ENCODE results near the gene TPMT. TPM values are rescaled to one million over a fixed set of nuclear protein-coding genes. Genes with fewer than 3 reads are reported as not detected.

The TPMT gene
- total RNA-seq, 1 donor from 2014 or later = 3.7 TPM

DNA sequence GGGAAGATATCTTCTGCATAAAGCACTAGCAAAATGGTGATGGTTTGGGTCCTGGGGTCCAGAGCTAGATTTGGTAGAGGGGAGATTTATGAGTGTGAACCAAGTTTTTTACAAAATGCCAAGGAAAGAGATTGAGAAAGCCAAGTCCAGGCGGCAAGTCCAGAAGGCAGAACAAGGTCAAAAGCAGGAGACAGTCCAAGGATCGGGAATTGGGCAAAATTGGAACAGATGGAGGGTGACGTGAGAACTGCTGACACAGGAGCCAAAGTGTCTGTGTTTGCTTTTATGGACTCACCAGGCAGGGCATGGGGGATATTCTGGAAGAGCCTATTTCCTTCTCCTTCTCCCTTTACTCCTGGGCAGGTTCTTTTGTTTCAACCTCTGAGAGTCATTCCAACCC, 36.5 kb downstream of the TPMT start:
- intact Hi-C loops (cut with micrococcal nuclease) = no loop called here

DNA sequence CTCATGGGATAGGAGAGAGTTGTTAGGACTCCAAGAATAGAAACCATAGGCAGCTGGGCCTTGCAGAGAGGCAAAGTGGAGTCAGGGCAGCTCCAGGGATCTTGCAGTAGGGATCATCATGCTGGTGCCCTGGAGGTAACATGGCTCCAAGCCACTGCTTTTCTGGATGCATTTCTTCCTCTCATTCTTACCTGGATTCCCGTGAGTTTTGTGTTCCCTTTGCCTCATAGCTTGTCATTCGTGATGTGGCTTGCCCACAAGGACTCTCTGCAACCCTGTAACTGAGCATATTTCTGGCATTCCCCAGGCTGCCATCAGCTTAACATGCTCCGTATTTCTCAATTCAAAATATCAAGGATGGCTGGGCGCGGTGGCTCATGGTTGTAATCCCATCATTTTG, 37.7 kb downstream of the TPMT start:
- intact Hi-C loops (cut with micrococcal nuclease) = no loop called here

DNA sequence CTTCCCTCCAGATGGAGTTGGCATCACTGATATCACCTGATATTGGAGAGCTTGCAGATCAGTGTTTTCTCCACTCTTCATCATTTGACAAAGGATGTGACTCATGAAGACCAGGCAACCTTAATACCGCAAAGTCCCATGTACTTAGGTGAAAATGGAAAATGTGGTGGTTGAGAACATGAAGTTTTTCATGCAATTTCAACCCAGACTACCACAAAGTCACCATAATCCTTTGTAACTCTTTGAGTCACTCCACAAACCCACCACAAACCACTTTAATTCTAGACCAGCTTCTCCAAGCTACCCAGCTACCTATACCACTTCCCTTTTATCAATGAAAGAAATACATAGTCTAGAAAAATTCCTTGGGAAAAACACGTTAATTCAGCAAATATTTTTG, 39.5 kb downstream of the TPMT start:
- intact Hi-C loops (cut with micrococcal nuclease) = loop anchor here (2.0 kb wide), 3 partner anchors 127 to 959 kb away; partner anchors contain the start of gene DEK

DNA sequence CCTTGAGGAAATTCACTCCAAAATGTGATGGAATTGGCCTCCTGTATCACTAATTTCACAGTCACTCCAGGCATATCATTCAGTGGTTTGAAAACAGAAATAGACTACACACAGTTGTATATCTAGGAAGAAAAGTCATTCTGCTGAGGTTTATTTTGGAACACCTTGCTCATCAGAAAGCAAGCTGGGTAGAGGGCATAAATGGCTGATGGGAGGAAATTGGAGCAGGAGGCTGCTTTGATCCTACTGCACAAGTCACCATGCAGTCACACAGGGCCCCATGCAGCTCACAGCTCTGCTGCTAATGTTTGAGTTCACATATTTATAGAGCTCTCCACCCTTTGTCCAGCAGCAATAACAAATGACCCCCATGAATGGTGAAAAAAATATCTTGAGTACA, 44.7 kb downstream of the TPMT start:
- intact Hi-C loops (cut with micrococcal nuclease) = no loop called here

DNA sequence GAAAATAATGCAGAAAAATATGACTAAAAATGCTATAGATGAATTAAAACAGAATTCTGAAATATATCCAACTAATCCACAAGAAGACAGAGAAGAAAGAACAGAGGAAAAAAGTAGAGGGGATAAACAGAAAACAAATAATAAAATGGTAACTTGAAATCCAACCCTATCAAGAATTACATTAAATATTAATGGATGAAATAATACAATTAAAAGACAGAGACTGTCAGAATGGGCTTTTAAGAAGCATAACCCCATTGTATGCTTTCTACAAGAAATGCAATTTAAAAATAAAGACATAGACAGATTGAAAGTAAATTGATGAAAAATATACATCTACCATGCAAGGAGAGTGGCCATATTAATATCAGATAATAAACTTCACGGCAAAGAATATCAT, 47.8 kb downstream of the TPMT start:
- intact Hi-C loops (cut with micrococcal nuclease) = no loop called here

DNA sequence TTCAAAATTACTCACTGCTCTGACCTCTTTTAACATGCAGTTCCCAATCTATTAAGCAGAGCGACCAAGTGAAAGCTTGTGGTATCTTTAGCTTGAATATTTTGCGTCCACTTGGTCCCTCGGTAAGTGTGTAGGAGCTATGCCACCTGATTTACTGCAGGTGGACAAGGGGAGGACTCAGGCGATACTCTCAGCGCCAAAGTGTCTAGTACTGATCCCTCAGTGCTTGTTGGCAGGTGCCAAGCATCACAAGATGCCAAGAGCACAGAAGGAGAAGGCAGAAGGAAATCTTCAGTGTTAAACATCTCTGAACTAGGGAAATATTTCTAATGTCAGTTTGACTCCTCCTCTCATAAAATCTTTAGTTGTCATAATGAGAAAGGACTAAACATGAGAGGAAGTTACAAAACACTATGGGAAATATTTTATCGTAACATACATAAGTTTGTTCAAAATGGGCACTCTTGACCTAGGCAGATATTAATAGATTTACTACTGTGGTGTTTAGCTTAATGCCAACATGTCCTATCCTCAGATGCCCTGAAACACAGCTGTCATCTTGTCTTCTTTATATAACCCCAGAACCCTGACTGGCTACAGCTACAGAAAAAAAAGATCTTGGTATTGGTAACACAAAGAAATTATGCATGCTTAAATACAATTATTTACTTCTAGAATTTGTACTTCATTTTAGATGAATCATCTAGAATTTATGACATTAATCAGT, 51.9 kb downstream of the TPMT start:
- intact Hi-C loops (cut with micrococcal nuclease) = no loop called here

DNA sequence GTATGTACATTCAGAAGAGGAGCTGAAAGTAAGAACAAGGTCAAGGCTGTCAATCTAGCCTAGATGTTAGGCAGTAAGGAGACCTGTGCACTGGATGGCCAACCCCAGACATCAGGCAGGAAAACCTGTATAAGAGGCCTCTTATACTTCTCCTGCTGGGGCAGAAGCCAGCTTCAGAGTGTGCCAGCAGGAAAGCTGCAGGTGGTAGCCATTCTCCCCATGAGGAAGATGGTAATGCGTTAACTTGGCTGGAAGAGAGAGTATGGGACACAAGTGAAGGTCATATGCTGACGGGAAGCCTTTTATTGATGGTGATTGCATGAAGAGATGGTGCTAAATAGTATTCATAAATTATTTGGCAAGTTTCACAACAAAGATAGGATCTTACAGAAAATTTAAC, 53.0 kb downstream of the TPMT start:
- intact Hi-C loops (cut with micrococcal nuclease) = no loop called here

DNA sequence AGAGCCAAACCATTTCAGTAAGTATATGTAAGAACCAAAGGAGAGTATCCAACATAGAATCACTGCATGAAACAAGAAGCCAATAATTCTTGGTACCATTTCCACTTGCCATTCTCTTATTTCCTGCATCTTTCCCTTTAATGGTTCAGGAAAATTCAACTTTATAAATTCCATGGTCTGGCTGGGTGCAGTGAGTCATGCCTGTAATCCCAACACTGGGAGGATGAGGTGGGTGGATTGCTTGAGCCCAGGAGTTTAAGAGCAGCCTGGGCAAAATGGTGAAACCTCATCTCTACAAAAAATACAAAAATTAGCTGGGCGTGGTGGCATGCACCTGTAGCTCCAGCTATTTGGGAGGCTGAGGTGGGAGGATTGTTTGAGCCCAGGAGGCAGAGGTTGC, 53.6 kb downstream of the TPMT start:
- intact Hi-C loops (cut with micrococcal nuclease) = no loop called here

DNA sequence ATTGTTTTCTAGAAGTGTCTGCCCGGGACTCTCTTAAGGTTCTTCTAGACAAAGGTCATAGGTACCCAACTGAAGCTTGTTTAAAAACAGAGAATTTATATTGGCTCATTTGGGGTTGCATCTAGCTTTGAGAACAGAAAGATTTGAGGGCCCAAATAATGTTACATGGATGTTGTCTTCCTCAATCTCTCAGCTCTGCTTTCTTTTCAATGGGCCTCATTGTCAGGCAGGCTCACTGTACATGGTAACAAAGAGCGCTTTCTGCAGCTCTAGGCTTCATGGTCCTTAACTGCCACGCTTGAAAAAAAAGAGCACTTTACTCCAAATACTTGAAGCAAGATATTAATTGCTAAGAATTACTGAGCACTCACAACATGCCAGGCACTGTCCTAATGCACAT, 54.6 kb downstream of the TPMT start:
- intact Hi-C loops (cut with micrococcal nuclease) = no loop called here

DNA sequence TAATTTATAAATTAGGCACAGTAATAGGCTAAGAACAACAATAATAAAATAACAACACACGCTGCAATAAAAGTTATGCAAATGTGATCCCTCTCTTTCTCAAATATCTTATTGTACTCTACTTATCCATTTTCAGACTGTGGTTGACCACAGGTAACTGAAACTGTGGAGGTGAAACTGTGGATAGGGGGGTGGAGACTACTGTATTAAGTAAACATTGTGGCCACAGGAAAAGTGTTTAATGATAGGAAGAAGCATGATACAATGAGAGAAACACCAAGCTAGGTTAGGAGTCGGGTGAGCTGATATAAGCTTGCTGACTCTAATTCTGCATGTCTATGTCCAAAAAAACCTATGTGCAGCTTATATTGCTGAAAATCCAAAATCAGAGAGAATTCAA, 55.4 kb downstream of the TPMT start:
- intact Hi-C loops (cut with micrococcal nuclease) = no loop called here

DNA sequence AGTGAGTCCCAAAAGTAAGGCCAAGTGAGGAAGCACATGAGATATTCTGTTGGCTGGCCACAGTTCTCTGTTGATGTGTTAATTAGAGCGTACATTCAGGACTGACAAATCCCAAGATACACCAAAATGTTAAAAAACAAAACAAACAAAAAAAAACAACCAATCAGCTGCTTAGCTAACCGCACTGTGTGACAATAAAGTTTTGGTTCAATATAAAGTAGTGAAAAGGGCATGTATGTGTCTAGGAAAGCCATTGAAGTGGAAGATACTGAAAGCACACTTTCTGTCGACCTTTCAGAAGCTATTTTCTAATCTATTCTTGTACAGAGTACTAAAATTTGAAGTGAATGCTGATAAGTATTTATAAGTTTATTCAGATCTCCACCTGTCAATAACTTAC, 58.5 kb downstream of the TPMT start:
- intact Hi-C loops (cut with micrococcal nuclease) = no loop called here

DNA sequence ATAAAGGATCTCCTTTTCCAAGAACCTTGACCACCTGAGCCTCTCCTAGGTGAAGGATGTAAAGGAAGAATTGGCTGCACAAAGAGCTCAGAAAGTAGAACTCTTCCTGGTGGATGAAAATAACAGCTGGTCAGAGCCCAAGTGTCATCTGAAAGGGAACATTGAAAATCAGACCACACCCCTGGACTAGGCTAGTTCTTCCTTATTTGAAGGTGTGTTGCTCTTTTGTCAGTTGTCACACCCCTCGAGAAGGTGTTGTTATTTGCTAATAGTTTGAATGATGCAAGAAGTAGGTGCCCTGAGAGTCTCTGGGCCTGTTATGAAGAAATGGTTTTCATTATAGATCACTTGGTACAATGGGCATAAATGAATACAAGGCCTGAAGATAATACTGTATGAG, 63.5 kb downstream of the TPMT start:
- intact Hi-C loops (cut with micrococcal nuclease) = no loop called here

DNA sequence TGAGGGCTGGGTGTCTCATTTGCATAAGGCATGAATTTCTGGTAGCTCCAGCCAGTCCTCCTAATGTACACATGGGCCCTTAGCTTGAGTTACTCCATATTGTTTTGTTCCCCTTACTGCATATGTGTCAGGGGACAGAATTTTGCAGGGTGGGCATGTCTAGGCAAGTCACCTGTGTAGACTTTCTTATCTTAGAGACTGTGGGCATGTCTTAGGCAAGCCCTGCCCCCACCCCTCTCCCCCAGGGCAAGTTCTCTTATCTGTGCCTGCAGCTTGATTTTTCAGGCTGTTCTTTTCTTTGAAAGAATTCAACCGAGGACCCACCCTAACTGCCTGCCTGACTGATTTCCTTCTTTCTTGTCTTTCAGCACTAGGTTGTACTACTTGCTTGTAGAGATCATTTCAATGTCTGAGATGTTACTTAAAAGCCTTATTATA, 64.5 kb downstream of the TPMT start:
- intact Hi-C loops (cut with micrococcal nuclease) = no loop called here

DNA sequence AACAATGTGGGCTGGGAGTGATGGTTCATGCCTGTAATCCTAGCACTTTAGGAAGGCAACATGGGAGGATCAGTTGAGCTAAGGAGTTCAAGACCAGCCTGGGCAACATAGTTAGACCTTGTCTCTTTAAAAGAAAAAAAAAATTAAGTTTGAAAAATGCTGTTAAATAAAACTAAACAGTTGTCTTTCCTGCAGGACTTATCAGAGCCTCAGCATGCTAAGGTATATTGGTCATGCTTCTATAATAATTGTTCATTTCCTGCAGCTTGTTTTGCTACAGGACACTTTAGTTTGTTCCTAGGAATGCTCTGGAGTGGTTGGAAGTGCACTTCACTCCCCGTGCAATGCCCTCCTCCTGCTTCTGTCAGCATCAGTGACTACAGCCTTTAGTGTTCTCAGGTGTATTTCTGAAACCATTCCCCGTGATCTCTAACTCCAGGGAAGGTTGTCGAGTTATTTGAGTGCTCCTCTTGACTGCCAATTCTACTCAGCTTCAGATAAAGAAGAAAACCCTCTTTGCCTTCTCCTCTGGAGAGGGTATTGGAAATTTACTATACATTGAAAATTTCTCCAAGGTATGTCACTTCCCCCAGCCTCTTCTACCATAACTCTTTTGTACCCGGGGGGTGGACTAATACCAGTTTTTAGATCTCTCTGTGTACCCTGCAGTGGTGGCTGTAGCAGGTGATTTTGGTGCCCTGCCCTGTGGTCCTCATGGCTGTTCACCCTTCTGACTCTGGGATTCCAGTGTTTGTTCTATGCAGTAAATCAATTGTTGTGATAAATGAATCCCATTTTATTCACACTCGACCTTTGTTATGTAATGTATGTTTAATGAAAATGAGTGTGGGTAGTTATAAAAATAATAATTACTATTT, 66.2 kb downstream of the TPMT start:
- intact Hi-C loops (cut with micrococcal nuclease) = no loop called here

DNA sequence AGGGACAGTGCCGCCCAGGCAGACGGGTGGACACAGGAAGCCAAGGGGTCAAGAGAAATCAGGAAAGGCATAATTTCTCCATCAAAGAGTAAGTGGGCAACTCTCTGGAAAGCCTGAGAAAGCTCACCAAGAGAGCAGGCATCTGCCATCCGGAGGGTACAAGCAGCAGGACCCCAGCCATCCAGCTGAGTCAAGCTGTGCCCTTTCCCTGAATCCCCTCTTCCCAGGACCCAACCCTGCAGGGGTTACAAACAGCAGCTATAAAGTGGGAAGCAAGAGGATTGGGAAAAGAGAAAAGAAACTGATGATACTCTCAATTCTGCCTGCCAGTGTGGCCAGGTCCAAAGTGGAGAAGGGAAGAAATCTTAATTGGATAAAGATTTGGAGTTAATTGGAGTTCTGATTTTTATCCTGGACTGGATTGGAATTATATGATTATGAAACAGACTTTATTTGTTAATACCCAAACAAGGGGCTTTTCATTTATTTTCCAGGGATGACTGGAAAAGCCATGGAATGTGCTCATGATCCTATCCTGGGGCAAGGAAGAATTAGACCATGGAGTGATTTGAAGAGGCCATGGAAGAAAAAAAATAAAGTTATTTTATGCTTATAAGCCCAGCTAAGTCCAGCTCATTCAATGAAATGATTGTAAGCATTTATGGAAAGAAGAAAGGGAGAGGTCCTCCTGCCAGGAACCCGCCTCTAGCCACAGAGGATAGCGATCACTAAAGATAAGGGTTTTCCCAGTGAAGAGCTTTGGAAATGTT, 67.3 kb downstream of the TPMT start:
- intact Hi-C loops (cut with micrococcal nuclease) = no loop called here

DNA sequence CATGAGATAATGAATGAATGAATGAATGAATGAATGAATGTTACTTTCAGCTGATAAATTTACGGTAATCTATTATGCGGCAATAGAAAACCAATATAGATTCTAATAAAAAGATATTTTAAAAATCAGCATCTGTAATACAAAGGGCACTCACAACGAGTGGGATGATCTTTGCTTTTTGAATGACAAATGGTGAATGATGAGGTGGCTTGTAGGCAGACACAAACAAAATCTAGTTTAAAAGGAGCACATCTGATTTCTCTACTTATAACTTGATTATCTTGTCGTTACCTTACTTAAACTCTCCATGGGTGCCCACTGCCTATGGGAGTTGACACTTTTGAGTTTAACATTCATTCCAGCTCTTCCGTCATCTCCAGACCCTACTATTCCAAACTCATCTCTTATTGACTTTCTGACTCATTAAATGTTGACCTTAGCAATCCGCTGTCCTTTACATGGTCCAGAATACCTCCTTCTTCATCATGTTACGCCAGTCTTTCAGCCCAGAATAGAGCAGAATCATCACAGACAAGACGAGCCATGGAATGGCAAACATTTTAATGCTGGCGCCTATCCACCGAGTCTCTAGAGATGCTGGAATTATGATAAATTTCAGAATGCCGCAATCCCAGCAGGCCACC, 73.7 kb downstream of the TPMT start:
- intact Hi-C loops (cut with micrococcal nuclease) = no loop called here

DNA sequence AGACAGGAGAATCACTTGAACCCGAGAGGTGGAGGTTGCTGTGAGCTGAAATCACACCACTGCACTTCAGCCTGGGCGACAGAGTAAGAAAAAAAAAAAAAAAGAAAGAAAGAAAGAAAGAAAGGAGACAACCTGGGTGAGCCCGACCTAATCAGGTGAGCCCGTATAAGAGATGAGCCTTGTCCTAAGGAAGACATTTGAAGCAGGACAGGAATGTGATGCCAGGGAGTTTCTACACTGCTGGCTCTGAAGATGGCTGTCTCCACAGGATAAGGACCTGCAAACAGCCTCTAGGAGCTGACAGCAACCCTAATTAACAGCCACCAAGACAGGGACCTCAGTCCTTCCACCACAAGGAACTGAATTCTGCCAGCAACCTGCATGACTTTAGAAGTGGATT, 74.3 kb downstream of the TPMT start:
- intact Hi-C loops (cut with micrococcal nuclease) = no loop called here

DNA sequence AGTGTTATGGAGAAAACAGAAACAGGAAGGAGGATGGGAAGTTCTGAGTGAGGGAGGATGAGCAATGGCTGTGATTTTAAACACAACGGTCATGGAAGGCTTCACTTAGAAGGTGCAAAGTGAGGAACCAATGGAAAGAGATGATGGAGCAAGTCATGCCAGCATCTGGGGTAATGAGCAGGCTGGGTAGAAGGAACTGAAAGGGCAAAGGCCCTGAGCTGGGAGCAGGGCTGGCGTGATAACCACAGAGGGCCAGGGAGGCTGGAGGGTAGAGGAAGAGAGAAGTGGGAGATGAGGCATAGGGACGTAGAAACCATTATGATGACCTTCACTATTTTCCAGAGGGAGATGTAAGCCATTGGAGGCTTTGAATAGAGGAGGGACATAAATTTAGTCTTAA, 76.0 kb downstream of the TPMT start:
- intact Hi-C loops (cut with micrococcal nuclease) = no loop called here
